HG03097 (cell line): ENCODE data around the gene TADA2A.
"Not testable (repeated sequence)": the region's sequence is repeated elsewhere in the genome, so short reads cannot be mapped to it uniquely, and the experiment has no call there.

ENCODE experiments used
- ATAC-seq: cut with Tn5 transposase; IDR thresholded peaks from one replicate; pipeline ENCODE4 v1.9.1; 2021; ENCODE audit not compliant: unreplicated experiment, low FRiP score

TADA2A gene

GRCh38 chr17:37490022-37490587 lies 83.4 kb downstream of the TADA2A start:
- ATAC-seq = peak; percentile 40

GRCh38 chr17:37490638-37491614 lies 84.2 kb downstream of the TADA2A start:
- ATAC-seq = no peak

DNA sequence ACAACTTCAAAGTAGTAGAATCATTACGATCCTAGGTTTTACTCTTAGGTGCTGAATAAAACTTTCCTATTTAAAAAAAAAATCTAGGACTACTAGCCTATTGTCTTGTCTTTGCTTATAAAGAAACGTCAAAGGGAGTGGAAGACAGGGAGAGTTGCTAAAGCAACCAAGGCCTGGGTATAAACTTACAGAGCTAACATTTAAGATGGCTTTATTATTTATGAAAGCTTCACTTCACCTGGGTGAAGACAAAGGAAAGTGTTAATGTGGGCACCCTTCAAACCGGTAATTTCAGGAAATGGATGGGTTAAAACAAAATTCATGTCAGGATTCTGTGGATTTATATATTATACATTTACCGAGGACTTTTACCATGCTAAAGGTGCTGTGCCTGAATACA lies 85.5 kb downstream of the TADA2A start:
- no peak for ATAC-seq

DNA sequence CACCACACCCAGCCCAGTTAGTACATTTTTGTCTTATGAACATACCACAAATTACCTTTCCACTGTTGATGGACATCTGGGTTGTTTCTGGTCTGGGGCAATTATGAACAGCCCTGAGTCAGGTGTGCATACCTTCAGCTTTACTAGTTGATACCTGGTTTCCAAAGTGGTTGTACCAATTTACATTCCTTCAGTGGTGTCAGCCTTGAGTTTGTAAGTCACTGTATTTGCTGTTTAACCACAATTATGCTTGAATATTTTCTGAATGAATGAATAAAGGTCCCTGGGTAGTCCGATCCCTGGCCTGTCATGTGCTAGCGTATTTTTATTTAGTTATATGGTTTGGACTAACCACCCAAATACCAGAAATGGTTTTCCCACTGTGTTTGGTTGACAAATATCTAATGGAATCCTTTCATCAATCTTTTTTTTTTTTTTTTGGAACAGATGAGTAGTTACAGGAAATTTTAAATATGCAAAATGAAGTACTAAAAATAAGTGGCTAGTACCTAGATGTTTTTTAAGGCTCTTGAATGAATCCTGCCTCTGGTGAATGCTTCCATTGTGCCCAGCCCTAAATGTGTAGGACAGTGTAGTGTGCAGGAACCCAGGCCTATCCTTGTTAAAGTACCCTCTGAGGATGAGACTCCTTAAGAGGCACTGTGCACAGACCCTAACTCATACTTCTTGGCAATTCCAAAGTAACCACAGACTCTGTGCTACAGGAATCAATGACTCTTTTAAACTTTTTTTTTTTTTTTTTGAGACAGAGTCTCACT lies 86.8 kb downstream of the TADA2A start:
- no peak for ATAC-seq

GRCh38 chr17:37494401-37494831 lies 87.7 kb downstream of the TADA2A start:
- no peak for ATAC-seq

DNA sequence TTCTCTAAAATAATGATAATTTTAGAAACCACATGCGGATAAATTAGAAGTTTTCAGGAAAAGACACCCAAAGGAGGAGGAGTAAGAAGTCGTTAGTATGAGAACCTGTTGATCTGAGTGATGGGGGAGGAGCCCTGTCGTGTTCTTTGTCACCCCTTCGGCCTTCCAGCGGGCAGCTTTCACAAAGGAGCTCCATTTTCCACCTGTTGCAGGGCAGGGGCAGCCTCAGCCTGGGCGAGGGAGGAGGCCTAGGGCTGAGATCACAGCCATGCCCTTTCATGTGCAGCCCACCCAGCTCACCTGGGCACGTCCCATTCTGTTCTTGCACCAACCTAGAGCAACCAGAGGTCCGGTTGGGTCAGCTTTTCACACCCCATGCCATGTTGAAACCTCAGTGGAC lies 88.3 kb downstream of the TADA2A start:
- ATAC-seq = no peak

GRCh38 chr17:37500378-37500777 lies 93.7 kb downstream of the TADA2A start:
- ATAC-seq = no peak

- ATAC-seq = no peak
Measured at GRCh38 chr17:37502009-37502936, 95.6 kb downstream of the TADA2A start.

DNA sequence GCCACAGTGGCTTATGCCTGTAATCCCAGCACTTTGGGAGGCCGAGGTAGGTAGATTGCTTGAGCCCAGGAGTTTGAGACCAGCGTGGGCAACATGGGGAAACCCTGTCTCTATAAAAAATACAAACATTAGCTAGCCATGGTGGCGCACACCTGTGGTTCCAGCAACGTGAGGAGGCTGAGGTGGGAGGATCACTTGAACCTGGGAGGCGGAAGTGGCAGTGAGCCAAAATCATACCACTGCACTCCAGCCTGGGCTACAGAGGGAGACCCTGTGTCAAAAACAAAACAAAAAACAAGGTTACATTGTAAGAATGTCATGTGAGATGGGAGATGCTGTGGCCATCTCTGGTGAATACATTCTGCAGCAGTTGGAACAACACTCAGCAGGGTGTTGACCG lies 96.5 kb downstream of the TADA2A start:
- ATAC-seq = no peak

DNA sequence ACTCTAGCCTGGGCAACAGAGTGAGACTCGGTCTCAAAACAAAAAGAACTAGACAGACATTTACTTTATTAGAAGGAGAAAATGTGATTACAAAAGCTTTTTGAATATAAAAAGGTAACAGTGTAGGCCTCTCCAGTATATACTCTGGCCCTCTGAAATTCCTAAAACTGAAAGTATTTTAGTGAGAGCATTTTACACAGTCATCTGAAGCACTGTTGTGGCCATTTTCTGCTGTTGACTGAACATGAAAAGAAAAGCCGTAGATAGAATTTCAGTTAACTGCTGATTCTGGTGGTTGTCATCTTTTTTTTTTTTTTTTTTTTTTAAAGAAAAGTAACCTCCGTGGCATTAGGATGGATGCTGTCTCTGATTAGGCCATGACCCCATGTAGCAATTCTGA lies 98.6 kb downstream of the TADA2A start:
- ATAC-seq = no peak

- no peak for ATAC-seq
Measured at GRCh38 chr17:37506678-37507077, 100.0 kb downstream of the TADA2A start.

DNA sequence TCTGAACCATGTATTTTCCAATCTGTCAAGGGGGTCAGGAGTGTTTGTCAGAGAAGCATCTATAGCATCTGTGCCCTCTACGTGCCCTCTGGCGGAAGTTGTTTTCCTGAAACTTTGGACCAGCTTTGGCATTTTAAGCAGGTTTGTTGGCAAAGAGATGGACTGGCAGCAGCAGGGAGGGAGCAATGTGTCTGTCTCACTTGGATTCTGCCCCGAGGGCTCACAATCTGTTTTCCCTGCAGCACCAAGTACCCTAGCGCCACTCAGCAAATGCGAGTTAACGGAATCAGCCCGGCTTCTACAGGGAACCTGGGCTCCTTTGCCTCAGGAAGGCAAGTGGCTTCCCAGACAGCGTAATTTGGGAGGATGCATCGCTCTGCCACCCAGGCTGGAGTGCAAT lies 100.4 kb downstream of the TADA2A start:
- no peak for ATAC-seq

- no peak for ATAC-seq
Measured at GRCh38 chr17:37510056-37510455, 103.4 kb downstream of the TADA2A start.

DNA sequence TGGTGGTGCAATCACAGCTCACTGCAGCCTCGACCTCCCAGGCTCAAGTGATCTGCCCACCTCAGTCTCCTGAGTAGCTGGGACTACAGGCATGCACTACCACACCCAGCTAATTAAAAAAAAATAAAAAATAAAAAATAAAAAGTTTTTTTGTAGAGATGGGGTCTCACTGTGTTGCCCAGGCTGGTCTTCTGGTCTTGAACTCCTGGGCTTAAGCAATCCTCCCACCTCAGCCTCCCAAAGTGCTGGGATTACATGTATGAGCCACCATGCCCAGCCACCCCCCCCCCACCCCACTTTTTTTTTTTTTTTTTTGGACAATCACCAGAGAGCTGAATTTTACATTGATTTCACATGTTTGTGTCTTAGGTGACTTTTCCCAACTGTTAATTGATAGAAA lies 105.0 kb downstream of the TADA2A start:
- ATAC-seq = not testable (repeated sequence)

GRCh38 chr17:37512442-37513068 lies 105.9 kb downstream of the TADA2A start:
- no peak for ATAC-seq

GRCh38 chr17:37513711-37514110 lies 107.0 kb downstream of the TADA2A start:
- no peak for ATAC-seq

- no peak for ATAC-seq
Measured at GRCh38 chr17:37516127-37516571, 109.5 kb downstream of the TADA2A start.

- ATAC-seq = no peak
Measured at GRCh38 chr17:37517881-37518280, 111.2 kb downstream of the TADA2A start.

GRCh38 chr17:37518826-37519225 lies 112.1 kb downstream of the TADA2A start:
- no peak for ATAC-seq
